ENCODE measurements around the gene MAP1B. TPM values are rescaled to one million over a fixed set of nuclear protein-coding genes. Genes with fewer than 3 reads are reported as not detected.

Gene MAP1B
- total and polyA plus RNA-seq, 2 of the 4 experiments (the other 2 are of a cell fraction) = 41.1 to 183 TPM

- ChIA-PET CTCF (no interaction called here), POLR2A (ENCODE audit: unreplicated experiment) (no interaction called here)
- H3K14ac ChIP-seq (replicated peaks; ENCODE audit: low read depth, low read length) = no peak overlapping the region
- H4K5ac ChIP-seq (ENCODE audit: low read depth, low read length) = no peak overlapping the region
- H4K91ac ChIP-seq (ENCODE audit: insufficient read depth, low read depth, low read length) = no peak overlapping the region
- intact Hi-C loops (cut with micrococcal nuclease) = no loop called here
- H3K27me3 ChIP-seq (ENCODE audit: control insufficient read depth, insufficient read depth, low read length) = no peaks in the 10 kb centered on the region
- no peak overlapping the region for H2BK15ac ChIP-seq (ENCODE audit: low read depth, low read length)
- no peak overlapping the region for H3K56ac ChIP-seq (ENCODE audit: extremely low read depth, insufficient read depth, low read length)
- H3K27ac ChIP-seq (ENCODE audit: insufficient read depth, low read length) = no peak overlapping the region
- no peak overlapping the region for H3K9ac ChIP-seq (ENCODE audit: low read depth, low read length)
- no peak overlapping the region for H2AFZ ChIP-seq (replicated peaks; ENCODE audit: low read length, poor library complexity)
- H2BK5ac ChIP-seq (ENCODE audit: low read depth, low read length, poor library complexity, severe bottlenecking) = no peak overlapping the region
- peaks cover 7% of the 10 kb centered on the region for H3K9me1 ChIP-seq (ENCODE audit: insufficient read depth, low read length)
- no peak overlapping the region for H3K23ac ChIP-seq (ENCODE audit: low read depth, low read length)
- in situ Hi-C loops (cut with MboI; ENCODE audit: low sequenced_read_pairs) = no loop called here
- H3K18ac ChIP-seq (ENCODE audit: low read depth, low read length) = no peak overlapping the region
- no peaks in the 10 kb centered on the region for H3K9me3 ChIP-seq (ENCODE audit: control insufficient read depth, insufficient read depth, low read length)
- H3K4me2 ChIP-seq (ENCODE audit: low read depth, low read length) = no peak overlapping the region
- H4K8ac ChIP-seq (ENCODE audit: low read depth in 2 of 2, low read length in 2 of 2) = no peak overlapping the region
- no peak overlapping the region for H2AK5ac ChIP-seq (ENCODE audit: low read depth, low read length)
- no peak overlapping the region for H3K4ac ChIP-seq (ENCODE audit: low read depth, low read length)
- H3K4me3 ChIP-seq (ENCODE audit: insufficient read depth, low read depth, low read length) = no peak overlapping the region
- WGBS, 2 experiments (ENCODE audit: extremely low coverage in 2 of 2, insufficient read length in 1 of 2) = no CpG with 5 or more reads among the region's 4 CpGs
- dilution Hi-C loops (cut with HindIII; ENCODE audit: low sequenced_read_pairs, unreplicated experiment) = no loop called here
- TF ChIP-seq POLR2A (IDR thresholded peaks at IDR 0.05; ENCODE audit: low read depth, low read length) = no peak
- TF ChIP-seq MXI1 (IDR thresholded peaks at IDR 0.05; ENCODE audit: borderline replicate concordance, low read depth, low read length) = no peak
- TF ChIP-seq RCOR1 (IDR thresholded peaks at IDR 0.05; ENCODE audit: insufficient replicate concordance, low read length) = no peak
- TF ChIP-seq BHLHE40 (IDR thresholded peaks at IDR 0.05; ENCODE audit: low read depth, low read length) = no peak
- TF ChIP-seq FOS (IDR thresholded peaks at IDR 0.05; ENCODE audit: low read depth, low read length) = no peak
- no peak for TF ChIP-seq MAFK (IDR thresholded peaks at IDR 0.05; ENCODE audit: low read depth, low read length)
- TF ChIP-seq CHD1 (IDR thresholded peaks at IDR 0.05; ENCODE audit: low read depth, low read length) = no peak
- TF ChIP-seq, protein P1, sequence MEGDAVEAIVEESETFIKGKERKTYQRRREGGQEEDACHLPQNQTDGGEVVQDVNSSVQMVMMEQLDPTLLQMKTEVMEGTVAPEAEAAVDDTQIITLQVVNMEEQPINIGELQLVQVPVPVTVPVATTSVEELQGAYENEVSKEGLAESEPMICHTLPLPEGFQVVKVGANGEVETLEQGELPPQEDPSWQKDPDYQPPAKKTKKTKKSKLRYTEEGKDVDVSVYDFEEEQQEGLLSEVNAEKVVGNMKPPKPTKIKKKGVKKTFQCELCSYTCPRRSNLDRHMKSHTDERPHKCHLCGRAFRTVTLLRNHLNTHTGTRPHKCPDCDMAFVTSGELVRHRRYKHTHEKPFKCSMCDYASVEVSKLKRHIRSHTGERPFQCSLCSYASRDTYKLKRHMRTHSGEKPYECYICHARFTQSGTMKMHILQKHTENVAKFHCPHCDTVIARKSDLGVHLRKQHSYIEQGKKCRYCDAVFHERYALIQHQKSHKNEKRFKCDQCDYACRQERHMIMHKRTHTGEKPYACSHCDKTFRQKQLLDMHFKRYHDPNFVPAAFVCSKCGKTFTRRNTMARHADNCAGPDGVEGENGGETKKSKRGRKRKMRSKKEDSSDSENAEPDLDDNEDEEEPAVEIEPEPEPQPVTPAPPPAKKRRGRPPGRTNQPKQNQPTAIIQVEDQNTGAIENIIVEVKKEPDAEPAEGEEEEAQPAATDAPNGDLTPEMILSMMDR (conservative IDR thresholded peaks at IDR 0.05; ENCODE audit: low read depth, low read length) = no peak
- TF ChIP-seq SMC3 (IDR thresholded peaks at IDR 0.05; ENCODE audit: low read depth, low read length) = no peak
- TF ChIP-seq, protein P2, sequence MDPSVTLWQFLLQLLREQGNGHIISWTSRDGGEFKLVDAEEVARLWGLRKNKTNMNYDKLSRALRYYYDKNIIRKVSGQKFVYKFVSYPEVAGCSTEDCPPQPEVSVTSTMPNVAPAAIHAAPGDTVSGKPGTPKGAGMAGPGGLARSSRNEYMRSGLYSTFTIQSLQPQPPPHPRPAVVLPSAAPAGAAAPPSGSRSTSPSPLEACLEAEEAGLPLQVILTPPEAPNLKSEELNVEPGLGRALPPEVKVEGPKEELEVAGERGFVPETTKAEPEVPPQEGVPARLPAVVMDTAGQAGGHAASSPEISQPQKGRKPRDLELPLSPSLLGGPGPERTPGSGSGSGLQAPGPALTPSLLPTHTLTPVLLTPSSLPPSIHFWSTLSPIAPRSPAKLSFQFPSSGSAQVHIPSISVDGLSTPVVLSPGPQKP (IDR thresholded peaks at IDR 0.05; ENCODE audit: borderline replicate concordance, low read depth, low read length) = no peak
- TF ChIP-seq MAZ (IDR thresholded peaks at IDR 0.05; ENCODE audit: borderline replicate concordance, low read depth, low read length) = no peak
- no peak for TF ChIP-seq CEBPB (IDR thresholded peaks at IDR 0.05; ENCODE audit: low read depth, low read length)
- no peak for TF ChIP-seq RAD21 (IDR thresholded peaks at IDR 0.05; ENCODE audit: low read length)
- no peak for TF ChIP-seq RFX5 (IDR thresholded peaks at IDR 0.05; ENCODE audit: low read depth, low read length)
- no peak for TF ChIP-seq NFE2L2 (IDR thresholded peaks at IDR 0.05; ENCODE audit: low read depth, low read length)
- no peak for TF ChIP-seq USF2 (IDR thresholded peaks at IDR 0.05; ENCODE audit: low read depth, low read length)
- no peak for DNase-seq
- no peaks in the 10 kb centered on the region for H3K4me1 ChIP-seq (ENCODE audit: control insufficient read depth, insufficient read depth, low read length)
- H2AK9ac ChIP-seq (replicated peaks; ENCODE audit: low read depth, low read length, poor library complexity) = no peak overlapping the region
- peaks cover 15% of the 10 kb centered on the region for H3K36me3 ChIP-seq (ENCODE audit: control insufficient read depth, insufficient read depth, low read length)
- peaks cover 42 to 86% of the 10 kb centered on the region in 2 experiments for H3K79me1 ChIP-seq (ENCODE audit: low read depth in 1 of 2, low read length in 2 of 2)
- no peak overlapping the region for H2BK20ac ChIP-seq (ENCODE audit: low read depth, low read length)
- no peak for ATAC-seq (ENCODE audit: low read depth)
- 0 out of 2 replicates have a peak, but pooled peaks cover 3% of the 10 kb centered on the region for H4K20me1 ChIP-seq (ENCODE audit: insufficient read depth, low read length)
- BruUV-seq (replicated peaks) = no TSS peak
- H2BK120ac ChIP-seq (ENCODE audit: low read depth, low read length) = no peak overlapping the region
Observed at GRCh38 chr5:72172786-72173185, 65.5 kb downstream of the MAP1B start.
